NK-92 treated with Interleukin-12 subunit alpha and Interleukin-12 subunit beta, amount 100 ng/mL, for 24 hours (cell line): ENCODE data around the gene DPYD.

ENCODE experiments used
- DNase-seq: peaks from one replicate; lab custom pipeline; 2025; lab: John Stamatoyannopoulos, UW

DPYD gene

GRCh38 chr1:97138515-97139032 lies 782.3 kb downstream of the DPYD start:
- DNase-seq = no peak

- no peak for DNase-seq
These were observed 782.8 kb downstream of the DPYD start for GRCh38 chr1:97137862-97138514.

- no peak for DNase-seq
These were observed 783.8 kb downstream of the DPYD start for GRCh38 chr1:97136996-97137395.

GRCh38 chr1:97135972-97136371 lies 784.9 kb downstream of the DPYD start:
- no peak for DNase-seq

- DNase-seq = no peak
These were observed 792.4 kb downstream of the DPYD start for GRCh38 chr1:97128426-97128825.

GRCh38 chr1:97123717-97124431 lies 797.0 kb downstream of the DPYD start:
- DNase-seq = no peak

- no peak for DNase-seq
These were observed 800.0 kb downstream of the DPYD start for GRCh38 chr1:97120806-97121205.

GRCh38 chr1:97119260-97120158 lies 801.3 kb downstream of the DPYD start:
- no peak for DNase-seq

- DNase-seq = no peak
These were observed 806.0 kb downstream of the DPYD start for GRCh38 chr1:97114842-97115241.

- no peak for DNase-seq
These were observed 808.4 kb downstream of the DPYD start for GRCh38 chr1:97112442-97112841.

- DNase-seq = no peak
These were observed 812.7 kb downstream of the DPYD start for GRCh38 chr1:97108179-97108578.

GRCh38 chr1:97105531-97105930 lies 815.3 kb downstream of the DPYD start:
- DNase-seq = no peak

GRCh38 chr1:97101509-97101908 lies 819.3 kb downstream of the DPYD start:
- DNase-seq = no peak

- DNase-seq = no peak
These were observed 823.4 kb downstream of the DPYD start for GRCh38 chr1:97097404-97097925.

GRCh38 chr1:97095764-97096163 lies 825.1 kb downstream of the DPYD start:
- DNase-seq = no peak

- DNase-seq = no peak
These were observed 826.4 kb downstream of the DPYD start for GRCh38 chr1:97094247-97094972.

GRCh38 chr1:97093741-97094140 lies 827.1 kb downstream of the DPYD start:
- no peak for DNase-seq

- no peak for DNase-seq
These were observed 828.0 kb downstream of the DPYD start for GRCh38 chr1:97092824-97093223.

- DNase-seq = no peak
These were observed 829.2 kb downstream of the DPYD start for GRCh38 chr1:97091679-97092078.

GRCh38 chr1:97091263-97091662 lies 829.6 kb downstream of the DPYD start:
- no peak for DNase-seq

GRCh38 chr1:97090725-97091124 lies 830.1 kb downstream of the DPYD start:
- DNase-seq = no peak

- no peak for DNase-seq
These were observed 831.7 kb downstream of the DPYD start for GRCh38 chr1:97089173-97089572.
